Stimulated activated memory B cell treated with anti-CD40 and anti-IgM and Interleukin-4, amounts not matched to agents 10 μg/mL and 1 μg/mL and 100 μg/mL, for 72 hours (primary cell): ENCODE measurements around the gene LIN37.

ENCODE experiments used
- ATAC-seq: fragments of 150-1000 bp; cut with Tn5 transposase; 2 replicates; pipeline ENCODE4 v1.10.0; 2021
- H3K27ac Mint-ChIP-seq: one replicate; pipeline ENCODE4 v1.8.0; 2022; ENCODE audit warnings: mild to moderate bottlenecking, mixed read lengths
- H3K27me3 Mint-ChIP-seq: one replicate; pipeline ENCODE4 v1.8.0; 2022; ENCODE audit warnings: mixed read lengths
- H3K36me3 Mint-ChIP-seq: one replicate; pipeline ENCODE4 v1.8.0; 2022; ENCODE audit warnings: mixed read lengths
- H3K4me1 Mint-ChIP-seq: one replicate; pipeline ENCODE4 v1.8.0; 2022; ENCODE audit warnings: mixed read lengths
- H3K4me3 Mint-ChIP-seq: one replicate; pipeline ENCODE4 v1.8.0; 2022; ENCODE audit warnings: mild to moderate bottlenecking, moderate library complexity, mixed read lengths
- H3K9me3 Mint-ChIP-seq: one replicate; pipeline ENCODE4 v1.8.0; 2022; ENCODE audit warnings: mixed read lengths

LIN37 gene

DNA sequence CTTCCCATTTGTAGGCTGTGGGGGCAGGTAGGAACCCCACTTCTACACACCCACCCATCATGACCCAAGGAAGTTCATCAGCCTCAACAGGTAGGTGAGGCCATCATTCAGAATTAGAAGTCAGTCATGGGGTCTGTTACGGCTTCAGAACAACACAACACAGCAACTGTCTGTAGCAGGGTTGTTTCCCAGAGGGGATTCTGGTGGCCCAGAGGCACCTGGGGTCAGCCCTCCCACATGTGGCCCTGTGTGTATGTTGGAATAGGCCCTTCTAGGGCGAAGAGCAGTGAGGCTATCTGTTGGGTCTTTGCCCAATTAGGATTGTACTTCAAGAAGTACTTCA is 9.5 kb upstream of the LIN37 start:
- Mint-ChIP-seq H3K27me3 (no peaks in the 10 kb centered on the region), H3K4me3 (no peak overlapping the region), H3K36me3 (peaks cover 56% of the 10 kb centered on the region), H3K9me3 (no peaks in the 10 kb centered on the region), H3K27ac (no peak overlapping the region), H3K4me1 (peaks cover 68% of the 10 kb centered on the region)
- no peak for ATAC-seq

GRCh38 chr19:35739275-35740107 is 8.9 kb upstream of the LIN37 start:
- no peak for ATAC-seq
- H3K27ac Mint-ChIP-seq, result no peak overlapping the region
- H3K36me3 Mint-ChIP-seq, result peaks cover 55% of the 10 kb centered on the region
- H3K4me3 Mint-ChIP-seq, result peak overlapping the region; percentile 97
- H3K27me3 Mint-ChIP-seq, result no peaks in the 10 kb centered on the region
- peaks cover 68% of the 10 kb centered on the region for H3K4me1 Mint-ChIP-seq
- no peaks in the 10 kb centered on the region for H3K9me3 Mint-ChIP-seq

DNA sequence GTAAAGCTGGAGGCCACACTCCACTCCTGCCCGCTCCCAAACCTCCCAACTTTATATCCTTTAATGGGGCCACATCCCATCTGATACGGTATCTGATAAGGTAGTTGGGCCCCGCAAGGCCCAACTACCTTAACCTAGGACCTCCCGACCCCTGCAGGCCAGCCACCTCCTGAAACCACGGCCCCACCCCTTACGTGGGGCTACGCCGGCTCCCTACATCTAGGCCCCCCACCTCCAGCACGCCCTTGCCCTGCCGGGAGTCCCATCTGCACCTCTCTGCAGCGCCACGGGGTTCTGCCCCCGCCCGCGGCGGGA is 8.3 kb upstream of the LIN37 start:
- Mint-ChIP-seq H3K36me3 (peaks cover 49% of the 10 kb centered on the region), H3K4me3 (peak overlapping the region; percentile 97), H3K27me3 (no peaks in the 10 kb centered on the region), H3K27ac (peak overlapping the region; percentile 99), H3K4me1 (peaks cover 65% of the 10 kb centered on the region), H3K9me3 (no peaks in the 10 kb centered on the region)
- peak; percentile 24 for ATAC-seq

DNA sequence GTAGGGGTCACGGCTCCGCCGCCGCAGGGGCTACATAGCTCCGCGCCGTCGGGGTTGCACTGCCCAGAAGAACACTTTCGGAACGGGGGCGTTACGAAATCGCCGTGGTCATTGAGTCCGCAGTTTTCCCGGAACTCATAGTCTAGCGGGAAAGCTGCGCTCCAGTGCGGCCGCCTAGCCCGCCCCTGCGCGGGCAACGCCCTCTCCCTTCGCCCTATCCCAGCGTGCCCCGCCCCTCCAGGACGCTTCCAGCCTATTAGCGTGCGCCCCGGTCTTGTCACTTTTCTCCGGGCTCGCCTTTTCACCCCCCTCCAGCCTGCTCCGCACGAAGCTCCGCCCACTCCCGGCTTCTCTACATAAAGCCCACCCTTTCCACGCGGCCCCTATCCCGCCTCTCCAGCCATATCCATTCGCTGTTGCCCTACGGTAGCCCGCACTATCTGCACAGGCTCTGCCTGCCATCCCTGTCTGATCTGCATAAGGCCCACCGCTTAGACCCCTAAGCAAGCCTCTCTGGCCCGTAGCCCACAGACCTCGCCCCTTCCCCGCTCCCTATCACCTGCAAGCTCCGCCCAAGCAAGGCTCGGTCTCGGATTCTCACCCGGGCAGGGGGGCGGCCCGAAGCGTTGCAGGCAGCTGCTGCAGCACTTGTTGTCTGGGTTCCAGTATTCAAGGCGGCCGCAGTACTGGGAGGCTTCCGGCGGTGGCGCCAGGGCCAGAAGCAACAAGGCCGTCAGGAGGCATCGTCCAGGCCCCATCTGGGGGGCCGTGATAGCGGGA is 7.8 kb upstream of the LIN37 start:
- H3K27ac Mint-ChIP-seq, result peak overlapping the region; percentile 99
- H3K4me1 Mint-ChIP-seq, result peaks cover 67% of the 10 kb centered on the region
- peaks cover 46% of the 10 kb centered on the region for H3K36me3 Mint-ChIP-seq
- no peaks in the 10 kb centered on the region for H3K27me3 Mint-ChIP-seq
- ATAC-seq, result peak; percentile 80
- H3K9me3 Mint-ChIP-seq, result no peaks in the 10 kb centered on the region
- peak overlapping the region; percentile 97 for H3K4me3 Mint-ChIP-seq

GRCh38 chr19:35741203-35741515 is 7.2 kb upstream of the LIN37 start:
- peak overlapping the region; percentile 99 for H3K27ac Mint-ChIP-seq
- peak overlapping the region; percentile 97 for H3K4me3 Mint-ChIP-seq
- peaks cover 72% of the 10 kb centered on the region for H3K4me1 Mint-ChIP-seq
- no peaks in the 10 kb centered on the region for H3K27me3 Mint-ChIP-seq
- ATAC-seq, result no peak
- no peaks in the 10 kb centered on the region for H3K9me3 Mint-ChIP-seq
- peaks cover 41% of the 10 kb centered on the region for H3K36me3 Mint-ChIP-seq

- H3K36me3 Mint-ChIP-seq, result peaks cover 30% of the 10 kb centered on the region
- H3K4me1 Mint-ChIP-seq, result peaks cover 68% of the 10 kb centered on the region
- peak; percentile 49 for ATAC-seq
- no peaks in the 10 kb centered on the region for H3K9me3 Mint-ChIP-seq
- peak within 1 kb of the TSS; percentile 97 for H3K4me3 Mint-ChIP-seq
- no peaks in the 10 kb centered on the region for H3K27me3 Mint-ChIP-seq
- H3K27ac Mint-ChIP-seq, result peak within 1 kb of the TSS; percentile 99
Observed at GRCh38 chr19:35742121-35742724, 6.2 kb upstream of the LIN37 start, which contains the start of gene IGFLR1. IGFLR1 (minus strand) TSS chr19:35742452; CDS start chr19:35741180, 1,272 bp downstream.

- Mint-ChIP-seq H3K36me3 (peaks cover 18% of the 10 kb centered on the region), H3K9me3 (no peaks in the 10 kb centered on the region), H3K27me3 (no peaks in the 10 kb centered on the region), H3K27ac (peak overlapping the region; percentile 99), H3K4me1 (peaks cover 67% of the 10 kb centered on the region), H3K4me3 (peak overlapping the region; percentile 97)
- no peak for ATAC-seq
Observed at GRCh38 chr19:35743640-35744429, 4.5 kb upstream of the LIN37 start.

- Mint-ChIP-seq H3K36me3 (peaks cover 17% of the 10 kb centered on the region), H3K4me3 (peak overlapping the region; percentile 97), H3K9me3 (no peaks in the 10 kb centered on the region), H3K27me3 (no peaks in the 10 kb centered on the region), H3K27ac (peak overlapping the region; percentile 99), H3K4me1 (peaks cover 67% of the 10 kb centered on the region)
- peak; percentile 76 for ATAC-seq
Observed at GRCh38 chr19:35744430-35745327, 3.7 kb upstream of the LIN37 start.

GRCh38 chr19:35745328-35746086 is 2.9 kb upstream of the LIN37 start, which contains the start of the genes PSENEN and U2AF1L4:
PSENEN (plus strand) TSS chr19:35745651; CDS start chr19:35745931, 280 bp downstream.
U2AF1L4 (minus strand) TSS chr19:35745418; CDS start chr19:35745391, 27 bp downstream.
- Mint-ChIP-seq H3K9me3 (no peaks in the 10 kb centered on the region), H3K27ac (peak within 1 kb of the TSS; percentile 99), H3K36me3 (peaks cover 17% of the 10 kb centered on the region), H3K27me3 (no peaks in the 10 kb centered on the region), H3K4me3 (peak within 1 kb of the TSS; percentile 97), H3K4me1 (peaks cover 72% of the 10 kb centered on the region)
- ATAC-seq, result peak; percentile 72

DNA sequence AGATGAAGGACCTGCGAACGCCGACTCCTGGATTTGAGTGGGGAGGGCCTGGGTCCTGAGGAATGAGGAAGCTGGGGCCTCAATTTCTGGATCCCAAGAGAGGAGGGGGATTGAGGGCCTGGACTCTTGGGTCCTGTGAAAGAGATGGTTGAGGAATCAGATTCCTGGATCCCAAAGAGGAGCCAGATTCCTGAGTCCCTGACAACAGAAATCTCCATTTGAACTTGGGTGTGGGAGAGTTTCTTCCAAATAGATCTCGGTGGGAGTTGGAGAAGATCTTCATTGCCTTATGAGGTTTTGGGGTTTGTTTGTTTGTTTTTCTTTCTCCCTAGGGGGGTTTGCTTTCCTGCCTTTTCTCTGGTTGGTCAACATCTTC is 2.3 kb upstream of the LIN37 start:
- no peak for ATAC-seq
- Mint-ChIP-seq H3K9me3 (no peaks in the 10 kb centered on the region), H3K36me3 (peaks cover 17% of the 10 kb centered on the region), H3K27ac (peak overlapping the region; percentile 99), H3K27me3 (no peaks in the 10 kb centered on the region), H3K4me1 (peaks cover 67% of the 10 kb centered on the region), H3K4me3 (peak overlapping the region; percentile 97)

- no peak overlapping the region for H3K27ac Mint-ChIP-seq
- H3K27me3 Mint-ChIP-seq, result no peaks in the 10 kb centered on the region
- ATAC-seq, result no peak
- peaks cover 66% of the 10 kb centered on the region for H3K4me1 Mint-ChIP-seq
- H3K36me3 Mint-ChIP-seq, result peaks cover 17% of the 10 kb centered on the region
- H3K9me3 Mint-ChIP-seq, result no peaks in the 10 kb centered on the region
- H3K4me3 Mint-ChIP-seq, result peak overlapping the region; percentile 97
Observed at GRCh38 chr19:35746531-35746930, 1.8 kb upstream of the LIN37 start.

- Mint-ChIP-seq H3K9me3 (no peaks in the 10 kb centered on the region), H3K36me3 (peaks cover 33% of the 10 kb centered on the region), H3K4me1 (peaks cover 50% of the 10 kb centered on the region), H3K27ac (no peak overlapping the region), H3K27me3 (peaks cover 13% of the 10 kb centered on the region), H3K4me3 (peak overlapping the region; percentile 38)
- no peak for ATAC-seq
Observed at GRCh38 chr19:35750167-35750566, 1.8 kb downstream of the LIN37 start.

DNA sequence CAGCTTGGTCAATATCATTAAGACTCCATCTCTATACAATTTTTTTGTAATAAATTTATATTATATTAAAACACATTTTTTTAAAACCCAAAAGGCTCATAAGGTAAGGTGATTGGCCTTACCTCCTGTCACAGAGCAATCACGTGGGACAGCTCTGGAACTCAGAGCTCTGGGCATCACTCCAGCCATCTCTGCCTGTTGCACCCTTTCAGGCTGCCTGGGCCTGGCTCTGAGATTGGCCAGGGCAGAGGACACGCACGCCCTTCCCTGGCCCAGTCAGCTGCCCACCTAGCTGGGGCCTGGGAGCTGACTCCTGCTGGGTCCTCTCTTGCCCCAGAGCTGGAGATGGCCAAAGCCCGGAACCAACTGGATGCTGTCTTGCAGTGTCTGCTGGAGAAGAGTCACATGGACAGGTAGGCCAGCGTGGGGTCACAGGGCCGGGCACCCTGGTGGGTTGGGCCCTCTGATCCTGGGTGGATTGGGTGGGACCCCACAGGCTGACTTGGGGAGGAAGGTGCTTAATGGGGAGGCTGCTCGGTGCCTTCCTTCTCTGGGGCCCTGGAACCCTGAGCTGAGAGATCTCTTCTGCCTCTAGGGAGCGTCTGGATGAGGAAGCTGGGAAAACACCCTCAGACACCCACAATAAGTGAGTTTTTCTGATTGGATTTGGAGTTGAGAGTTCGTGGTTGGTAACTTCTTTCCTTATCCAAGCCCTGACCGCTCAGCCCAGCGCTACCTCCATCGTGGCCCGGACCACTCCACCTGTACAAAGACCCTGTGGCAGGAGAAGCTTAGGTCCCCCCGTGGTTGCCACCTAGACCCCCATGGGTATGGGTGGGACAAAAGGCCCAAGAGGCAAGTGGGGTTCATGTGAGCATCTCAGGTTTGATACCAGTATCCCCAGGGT is 3.7 kb downstream of the LIN37 start:
- Mint-ChIP-seq H3K9me3 (no peaks in the 10 kb centered on the region), H3K27ac (no peak overlapping the region), H3K36me3 (peaks cover 43% of the 10 kb centered on the region), H3K4me3 (no peak overlapping the region), H3K27me3 (peaks cover 31% of the 10 kb centered on the region), H3K4me1 (peaks cover 51% of the 10 kb centered on the region)
- ATAC-seq, result no peak
